Erythroblast (primary cell): ENCODE measurements around the gene SPACA7.

Experiments used
- GATA1 ChIP-seq: IDR thresholded peaks from 2 replicates; pipeline ENCODE4 v1.6.1; 2011; ENCODE audit warnings: low read depth, mild to moderate bottlenecking, control low read depth, low read length, moderate library complexity
- POLR2A ChIP-seq: IDR thresholded peaks from 2 replicates; pipeline ENCODE4 v1.6.1; 2011; ENCODE audit warnings: mild to moderate bottlenecking, low read length

DNA sequence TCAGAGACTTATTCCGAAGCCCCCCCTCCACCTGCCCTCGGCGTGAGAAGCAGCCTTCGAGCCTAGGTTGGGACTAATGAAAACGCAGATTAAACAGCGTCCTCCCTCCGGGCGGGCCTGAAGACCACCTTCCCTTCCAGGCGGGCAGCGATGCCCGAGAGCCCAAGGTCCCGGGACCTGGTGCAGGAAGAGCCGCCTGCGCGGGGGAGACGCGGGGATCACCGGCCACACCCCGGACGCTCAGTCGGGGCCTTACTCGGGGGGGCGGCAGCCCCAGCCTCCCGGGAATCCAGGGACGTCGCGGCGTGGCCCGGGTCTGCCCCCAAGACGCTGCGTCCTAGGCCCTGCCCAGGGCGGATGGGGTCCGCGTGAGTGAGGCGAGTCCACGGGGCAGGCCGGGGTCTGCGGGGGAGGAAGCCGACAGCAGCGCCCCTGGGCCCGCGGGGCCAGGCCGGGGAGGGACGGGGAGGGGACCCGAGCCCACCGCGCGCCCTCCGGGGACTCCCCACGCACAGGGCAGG, 33.3 kb upstream of the SPACA7 start:
- TF ChIP-seq POLR2A (no peak), GATA1 (no peak)
